Inferior parietal cortex (tissue), 1 donor: Measurements from ENCODE around the gene PACRG.

ENCODE experiments used
- DNase-seq: peaks from one replicate; pipeline ENCODE4 v3.0.0-alpha.2; 2016; ENCODE audit errors: extremely low spot score

Gene PACRG

GRCh38 chr6:163352011-163352685, 624.4 kb downstream of the PACRG start:
- peak; percentile 44 for DNase-seq

- no peak for DNase-seq
Measured at GRCh38 chr6:163352966-163353365, 625.2 kb downstream of the PACRG start.

GRCh38 chr6:163354085-163354484, 626.3 kb downstream of the PACRG start:
- DNase-seq, result no peak

GRCh38 chr6:163354761-163355425, 627.1 kb downstream of the PACRG start:
- DNase-seq, result peak; percentile 65

- peak; percentile 63 for DNase-seq
Measured at GRCh38 chr6:163355426-163355991, 627.7 kb downstream of the PACRG start.

GRCh38 chr6:163356324-163356723, 628.5 kb downstream of the PACRG start:
- DNase-seq, result peak; percentile 49

GRCh38 chr6:163356743-163357142, 629.0 kb downstream of the PACRG start:
- DNase-seq, result no peak

GRCh38 chr6:163364641-163365040, 636.9 kb downstream of the PACRG start:
- DNase-seq, result no peak
